PFSK-1 (cell line): Measurements from ENCODE around the gene EIF4ENIF1.

ENCODE experiments used
- POLR2AphosphoS5 ChIP-seq: IDR thresholded peaks from 2 replicates; pipeline ENCODE4 v1.6.1; 2012; ENCODE audit warnings: low read depth, mild to moderate bottlenecking, control low read depth, low read length, moderate library complexity
- SIN3A ChIP-seq: IDR thresholded peaks from 2 replicates; pipeline ENCODE4 v1.6.1; 2012; ENCODE audit warnings: mild to moderate bottlenecking, low read length, moderate library complexity, borderline replicate concordance; ENCODE audit not compliant: insufficient read depth
- TAF1 ChIP-seq: IDR thresholded peaks from 2 replicates; pipeline ENCODE4 v1.6.1; 2012; ENCODE audit warnings: low read length, control low read depth, borderline replicate concordance; ENCODE audit not compliant: insufficient read depth

DNA sequence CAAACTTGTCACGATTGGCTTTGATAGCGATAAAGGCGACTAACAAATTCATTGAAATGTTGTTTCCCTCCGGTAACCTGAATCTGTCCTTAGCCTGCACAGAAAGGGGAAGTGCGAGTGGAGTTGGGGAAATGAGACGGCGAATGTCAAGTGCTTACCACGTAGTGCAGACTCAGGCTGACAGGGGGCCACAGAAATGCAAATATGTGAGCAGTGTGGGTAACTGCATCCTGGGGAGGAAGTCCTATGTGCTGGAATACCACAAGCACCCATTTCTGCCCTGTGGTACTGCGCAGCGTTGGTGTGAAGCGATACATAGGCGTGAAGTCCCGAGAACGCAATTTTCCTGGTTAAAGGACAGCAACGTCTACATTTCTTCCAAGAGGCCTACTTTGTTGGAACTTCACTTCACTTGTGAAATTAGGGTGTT, 869 bp upstream of the EIF4ENIF1 start:
- no peak for TF ChIP-seq SIN3A
- no peak for TF ChIP-seq POLR2AphosphoS5
- peak; percentile 60; the same call in 1 of the 2 replicates for TF ChIP-seq TAF1
